Measurements from ENCODE around the gene STK11IP. TPM values are rescaled to one million over a fixed set of nuclear protein-coding genes. Genes with fewer than 3 reads are reported as not detected.

Gene STK11IP
- polyA plus RNA-seq, 1 donor from 2014 or later, result 54.9 TPM

GRCh38 chr2:219561179-219562048 is 36.2 kb upstream of the STK11IP start:
- Histone ChIP-seq H3K36me3 (ENCODE audit: insufficient read depth, low read length) (no peaks in the 10 kb centered on the region), H3K4me3 (ENCODE audit: low read length) (no peak overlapping the region), H3F3A (ENCODE audit: insufficient read depth, low read length, poor library complexity, severe bottlenecking) (no peaks in the 10 kb centered on the region), H3K9me2 (ENCODE audit: insufficient read depth, low read length) (no peaks in the 10 kb centered on the region), H3K9me3 (ENCODE audit: low read length) (no peaks in the 10 kb centered on the region), H3K9ac (ENCODE audit: low read length) (no peak overlapping the region), H3K27me3 (ENCODE audit: insufficient read depth, low read depth, low read length) (no peaks in the 10 kb centered on the region), H3K27ac (ENCODE audit: low read length) (no peak overlapping the region), H4K20me1 (ENCODE audit: insufficient read depth) (no peaks in the 10 kb centered on the region), H3K79me2 (replicated peaks; ENCODE audit: insufficient read depth, low read length) (no peaks in the 10 kb centered on the region), H3K4me2 (ENCODE audit: low read length) (no peak overlapping the region), H2AFZ (ENCODE audit: low read depth, low read length) (no peak overlapping the region)
- no peak for TF ChIP-seq RAD21 (conservative IDR thresholded peaks at IDR 0.05)
- no peak for TF ChIP-seq REST (IDR thresholded peaks at IDR 0.05; ENCODE audit: borderline replicate concordance)
- no peak for TF ChIP-seq EP300 (conservative IDR thresholded peaks at IDR 0.05; ENCODE audit: poor library complexity, severe bottlenecking)
- no peak for TF ChIP-seq EZH2 (IDR thresholded peaks at IDR 0.05; ENCODE audit: borderline replicate concordance, insufficient read depth, low read length, poor library complexity, severe bottlenecking)
- TF ChIP-seq SMC3 (conservative IDR thresholded peaks at IDR 0.05; ENCODE audit: poor library complexity), result no peak
- TF ChIP-seq TAF1 (IDR thresholded peaks at IDR 0.05; ENCODE audit: low read depth), result no peak
- no peak for TF ChIP-seq CTCF (IDR thresholded peaks at IDR 0.05; ENCODE audit: poor library complexity, severe bottlenecking)
- TF ChIP-seq POLR2AphosphoS5 (IDR thresholded peaks at IDR 0.05), result no peak
- no peak for TF ChIP-seq MXI1 (conservative IDR thresholded peaks at IDR 0.05; ENCODE audit: poor library complexity, severe bottlenecking)

GRCh38 chr2:219562049-219563020 is 35.3 kb upstream of the STK11IP start:
- H3K4me3 ChIP-seq (ENCODE audit: low read length), result no peak overlapping the region
- no peaks in the 10 kb centered on the region for H3K79me2 ChIP-seq (replicated peaks; ENCODE audit: insufficient read depth, low read length)
- no peak overlapping the region for H3K27ac ChIP-seq (ENCODE audit: low read length)
- no peak overlapping the region for H3K4me2 ChIP-seq (ENCODE audit: low read length)
- no peak overlapping the region for H2AFZ ChIP-seq (ENCODE audit: low read depth, low read length)
- H3K9me2 ChIP-seq (ENCODE audit: insufficient read depth, low read length), result no peaks in the 10 kb centered on the region
- H3F3A ChIP-seq (ENCODE audit: insufficient read depth, low read length, poor library complexity, severe bottlenecking), result no peaks in the 10 kb centered on the region
- no peak overlapping the region for H3K9ac ChIP-seq (ENCODE audit: low read length)
- no peaks in the 10 kb centered on the region for H4K20me1 ChIP-seq (ENCODE audit: insufficient read depth)
- TF ChIP-seq CTCF (IDR thresholded peaks at IDR 0.05; ENCODE audit: poor library complexity, severe bottlenecking) (no peak), SMC3 (conservative IDR thresholded peaks at IDR 0.05; ENCODE audit: poor library complexity) (no peak), TAF1 (IDR thresholded peaks at IDR 0.05; ENCODE audit: low read depth) (no peak), EZH2 (IDR thresholded peaks at IDR 0.05; ENCODE audit: borderline replicate concordance, insufficient read depth, low read length, poor library complexity, severe bottlenecking) (no peak), EP300 (conservative IDR thresholded peaks at IDR 0.05; ENCODE audit: poor library complexity, severe bottlenecking) (no peak), POLR2AphosphoS5 (IDR thresholded peaks at IDR 0.05) (no peak), RAD21 (conservative IDR thresholded peaks at IDR 0.05) (no peak), MXI1 (conservative IDR thresholded peaks at IDR 0.05; ENCODE audit: poor library complexity, severe bottlenecking) (no peak), REST (IDR thresholded peaks at IDR 0.05; ENCODE audit: borderline replicate concordance) (no peak)
- H3K9me3 ChIP-seq (ENCODE audit: low read length), result no peaks in the 10 kb centered on the region
- no peaks in the 10 kb centered on the region for H3K36me3 ChIP-seq (ENCODE audit: insufficient read depth, low read length)
- no peaks in the 10 kb centered on the region for H3K27me3 ChIP-seq (ENCODE audit: insufficient read depth, low read depth, low read length)
